ENCODE results near the gene CXCR3.
A peak's percentile ranks its signal among the peaks of the same experiment; 100 is the strongest.
"Not testable (repeated sequence)": the region's sequence is repeated elsewhere in the genome, so short reads cannot be mapped to it uniquely, and the experiment has no call there.

Gene CXCR3

DNA sequence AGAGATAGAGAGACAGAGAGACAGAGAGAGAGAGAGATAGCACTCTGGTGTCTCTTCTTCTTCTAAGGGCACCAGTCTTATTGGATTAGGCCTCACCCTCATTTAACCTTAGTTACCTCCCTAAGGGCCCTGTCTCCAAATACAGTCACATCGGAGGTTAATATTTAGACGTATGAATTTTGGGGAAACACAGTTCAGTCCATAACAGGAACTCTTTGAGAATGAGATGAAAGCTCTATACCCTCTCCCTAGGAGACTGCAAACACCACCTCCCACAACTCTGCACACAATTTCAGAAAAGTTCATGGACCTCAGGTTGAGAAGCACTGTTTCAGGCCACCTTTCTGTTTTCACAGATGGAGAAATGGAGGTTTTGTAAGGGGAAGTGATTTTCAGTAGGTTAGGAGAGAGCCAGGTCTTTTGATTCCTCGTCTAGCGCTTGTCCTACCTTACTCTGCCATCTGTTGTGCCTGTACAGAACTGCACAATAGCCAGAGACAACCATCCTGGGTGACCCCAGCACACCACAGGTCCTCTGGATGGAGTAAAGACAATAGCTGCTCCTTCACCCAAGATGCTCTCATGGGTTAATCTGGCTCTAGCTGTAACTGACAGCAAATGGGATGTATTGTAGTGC, 32.1 kb upstream of the CXCR3 start:
- no peak overlapping the region for H3K4me3 Mint-ChIP-seq
- H3K27me3 Mint-ChIP-seq, result no peaks in the 10 kb centered on the region
- H3K36me3 Mint-ChIP-seq, result no peaks in the 10 kb centered on the region
- no peaks in the 10 kb centered on the region for H3K9me3 Mint-ChIP-seq
- H3K4me1 Mint-ChIP-seq, result peaks cover 13% of the 10 kb centered on the region
- peak overlapping the region; percentile 70 for H3K27ac Mint-ChIP-seq

DNA sequence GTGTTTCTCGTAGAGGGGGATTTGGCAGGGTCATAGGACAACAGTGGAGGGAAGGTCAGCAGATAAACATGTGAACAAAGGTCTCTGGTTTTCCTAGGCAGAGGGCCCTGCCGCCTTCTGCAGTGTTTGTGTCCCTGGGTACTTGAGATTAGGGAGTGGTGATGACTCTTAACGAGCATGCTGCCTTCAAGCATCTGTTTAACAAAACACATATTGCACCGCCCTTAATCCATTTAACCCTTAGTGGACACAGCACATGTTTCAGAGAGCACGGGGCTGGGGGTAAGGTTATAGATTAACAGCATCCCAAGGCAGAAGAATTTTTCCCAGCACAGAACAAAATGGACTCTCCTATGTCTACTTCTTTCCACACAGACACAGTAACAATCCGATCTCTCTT, 26.1 kb upstream of the CXCR3 start:
- H3K36me3 Mint-ChIP-seq, H3K27ac Mint-ChIP-seq, H3K27me3 Mint-ChIP-seq, H3K9me3 Mint-ChIP-seq, H3K4me3 Mint-ChIP-seq, H3K4me1 Mint-ChIP-seq: not testable (repeated sequence)

DNA sequence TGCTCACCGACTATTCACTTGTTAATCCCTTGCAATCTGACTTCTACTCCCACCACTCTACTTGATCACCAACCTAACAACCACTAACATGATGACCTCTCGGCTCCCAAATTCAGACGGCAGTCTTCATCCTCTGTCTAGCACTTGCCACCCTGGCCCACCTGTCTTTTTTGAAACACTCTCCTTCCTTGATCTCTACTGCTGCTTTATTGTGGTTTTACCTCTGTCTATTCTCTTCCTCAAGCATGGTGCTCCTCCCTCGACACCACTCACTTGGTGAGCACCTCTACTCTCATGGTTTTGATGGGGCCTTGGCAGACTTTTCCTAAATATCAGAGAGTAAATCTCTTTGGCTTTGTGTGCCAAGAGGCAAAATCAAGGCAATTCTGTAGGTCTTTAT, 21.7 kb upstream of the CXCR3 start:
- Mint-ChIP-seq H3K27ac (no peak overlapping the region), H3K9me3 (no peaks in the 10 kb centered on the region), H3K4me1 (peaks cover 18% of the 10 kb centered on the region), H3K36me3 (no peaks in the 10 kb centered on the region), H3K4me3 (no peak overlapping the region), H3K27me3 (no peaks in the 10 kb centered on the region)

DNA sequence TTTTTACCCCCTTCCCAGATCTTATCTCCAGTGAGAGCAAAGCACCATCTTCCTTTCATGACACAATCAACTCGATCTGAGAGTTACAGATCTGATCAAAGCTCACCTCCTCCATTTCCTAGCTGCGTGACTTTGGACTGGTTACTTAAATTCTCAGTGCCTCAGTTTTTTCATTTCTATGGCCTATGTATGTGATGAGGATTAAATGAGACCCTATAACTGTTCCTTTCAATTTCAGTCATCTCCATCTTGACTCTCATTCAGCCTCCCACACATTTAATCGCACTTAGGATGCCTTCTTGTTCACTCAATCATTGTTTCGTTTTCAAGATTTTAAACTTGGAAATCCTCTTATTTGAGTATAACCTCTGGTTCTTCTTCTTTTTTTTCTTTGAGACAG, 20.1 kb upstream of the CXCR3 start:
- Mint-ChIP-seq H3K27ac (no peak overlapping the region), H3K9me3 (no peaks in the 10 kb centered on the region), H3K4me3 (no peak overlapping the region), H3K4me1 (peaks cover 18% of the 10 kb centered on the region), H3K36me3 (no peaks in the 10 kb centered on the region), H3K27me3 (no peaks in the 10 kb centered on the region)

DNA sequence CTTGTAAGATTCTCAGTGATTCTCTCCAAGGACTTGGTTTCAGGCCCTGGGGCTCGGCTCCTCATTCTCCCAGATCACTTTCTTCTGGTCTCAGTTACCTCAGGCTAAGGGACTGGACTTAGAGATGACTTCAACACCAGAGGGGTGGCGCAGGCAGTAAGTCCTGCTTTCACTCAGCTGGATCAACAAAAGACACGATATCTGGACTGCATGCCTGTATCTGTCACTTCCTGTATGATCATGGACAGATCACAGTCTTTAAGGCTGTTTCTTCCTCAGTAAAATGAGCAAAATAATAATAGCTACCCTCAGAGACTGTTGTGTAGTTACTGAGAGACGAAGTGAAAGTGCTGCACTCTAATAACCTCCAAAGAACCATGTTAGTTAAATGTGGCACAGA, 19.5 kb upstream of the CXCR3 start:
- Mint-ChIP-seq H3K27ac (no peak overlapping the region), H3K36me3 (no peaks in the 10 kb centered on the region), H3K9me3 (no peaks in the 10 kb centered on the region), H3K27me3 (no peaks in the 10 kb centered on the region), H3K4me3 (no peak overlapping the region), H3K4me1 (peaks cover 18% of the 10 kb centered on the region)

DNA sequence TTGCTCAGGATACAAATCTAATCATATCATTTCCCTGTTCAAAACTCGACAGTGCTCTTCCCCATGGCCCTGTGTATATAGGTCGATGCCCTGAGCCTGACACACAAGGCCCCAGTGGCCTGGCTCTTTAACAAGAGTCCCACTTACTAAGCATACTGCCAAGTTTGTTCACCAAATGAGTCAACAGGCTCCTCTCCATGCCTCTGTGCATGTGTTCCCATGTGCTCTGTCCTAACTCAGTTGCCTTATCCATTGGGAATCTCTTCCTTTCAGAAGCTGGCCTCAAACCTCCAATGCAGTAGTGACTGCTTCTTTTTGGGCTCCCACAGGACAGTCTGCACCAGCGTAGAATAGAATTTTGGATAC, 18.9 kb upstream of the CXCR3 start:
- H3K27me3 Mint-ChIP-seq, result no peaks in the 10 kb centered on the region
- no peaks in the 10 kb centered on the region for H3K36me3 Mint-ChIP-seq
- H3K27ac Mint-ChIP-seq, result peak overlapping the region; percentile 70
- H3K4me3 Mint-ChIP-seq, result no peak overlapping the region
- peaks cover 18% of the 10 kb centered on the region for H3K4me1 Mint-ChIP-seq
- no peaks in the 10 kb centered on the region for H3K9me3 Mint-ChIP-seq

DNA sequence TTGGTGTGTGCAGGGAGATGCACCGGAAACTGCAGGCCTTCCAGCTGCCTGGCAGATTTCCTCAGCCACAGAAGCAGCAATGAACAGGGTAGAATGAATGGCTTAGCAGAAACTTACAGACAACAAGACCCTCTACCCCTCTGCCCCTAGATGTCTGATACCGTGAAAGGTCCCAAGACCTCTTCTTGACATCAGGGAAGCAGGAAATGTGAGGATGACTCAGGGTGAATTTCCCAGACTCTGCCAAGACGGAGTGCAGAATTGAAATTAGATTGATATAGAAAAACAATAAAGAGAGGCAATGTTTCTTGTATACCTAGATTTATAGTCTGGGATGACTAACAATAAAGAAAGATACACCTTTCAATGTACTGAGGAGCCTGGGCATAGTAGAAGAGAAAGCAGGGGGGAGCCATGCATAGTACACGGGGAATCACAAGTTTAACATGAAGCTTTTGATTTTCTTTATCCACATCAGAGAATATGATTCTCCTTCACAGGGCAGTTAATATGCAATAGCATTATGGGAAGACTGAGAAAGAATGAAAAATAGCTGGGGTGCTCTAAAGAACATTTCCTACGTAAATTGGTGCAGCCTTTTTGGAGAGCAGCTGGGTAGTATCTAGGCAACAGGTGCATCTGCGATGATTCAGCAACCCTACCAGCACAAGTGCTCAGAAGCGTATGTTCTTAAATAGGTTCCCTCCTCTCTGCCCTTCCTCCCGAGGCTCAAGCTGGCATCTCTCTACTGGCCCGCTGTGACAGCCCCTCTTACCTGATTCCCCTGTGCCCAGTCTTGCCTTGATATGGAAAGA, 18.3 kb upstream of the CXCR3 start:
- Mint-ChIP-seq H3K9me3 (no peaks in the 10 kb centered on the region), H3K4me3 (no peak overlapping the region), H3K36me3 (no peaks in the 10 kb centered on the region), H3K4me1 (peaks cover 18% of the 10 kb centered on the region), H3K27ac (peak overlapping the region; percentile 70), H3K27me3 (no peaks in the 10 kb centered on the region)

DNA sequence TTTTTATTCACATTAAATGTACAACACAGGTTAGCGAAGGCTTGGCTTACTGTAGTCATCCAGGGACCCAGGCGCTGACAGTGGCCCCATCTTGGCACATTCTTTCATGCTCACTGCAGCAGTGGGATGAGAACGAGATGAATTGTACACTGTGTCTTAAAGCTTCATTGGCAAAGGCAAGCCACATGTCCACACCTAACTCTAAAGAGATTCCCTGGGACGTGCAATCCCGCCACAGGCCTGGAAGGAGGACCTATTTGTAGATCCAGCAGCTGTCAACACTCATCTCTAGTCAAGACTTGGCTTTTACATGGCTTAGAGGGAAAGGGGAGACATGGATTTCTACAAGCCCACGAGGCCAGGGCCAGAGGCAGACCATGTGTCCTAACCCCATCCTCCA, 16.1 kb upstream of the CXCR3 start:
- no peak overlapping the region for H3K27ac Mint-ChIP-seq
- peaks cover 16% of the 10 kb centered on the region for H3K4me1 Mint-ChIP-seq
- H3K4me3 Mint-ChIP-seq, result no peak overlapping the region
- H3K36me3 Mint-ChIP-seq, result no peaks in the 10 kb centered on the region
- H3K27me3 Mint-ChIP-seq, result no peaks in the 10 kb centered on the region
- H3K9me3 Mint-ChIP-seq, result no peaks in the 10 kb centered on the region

DNA sequence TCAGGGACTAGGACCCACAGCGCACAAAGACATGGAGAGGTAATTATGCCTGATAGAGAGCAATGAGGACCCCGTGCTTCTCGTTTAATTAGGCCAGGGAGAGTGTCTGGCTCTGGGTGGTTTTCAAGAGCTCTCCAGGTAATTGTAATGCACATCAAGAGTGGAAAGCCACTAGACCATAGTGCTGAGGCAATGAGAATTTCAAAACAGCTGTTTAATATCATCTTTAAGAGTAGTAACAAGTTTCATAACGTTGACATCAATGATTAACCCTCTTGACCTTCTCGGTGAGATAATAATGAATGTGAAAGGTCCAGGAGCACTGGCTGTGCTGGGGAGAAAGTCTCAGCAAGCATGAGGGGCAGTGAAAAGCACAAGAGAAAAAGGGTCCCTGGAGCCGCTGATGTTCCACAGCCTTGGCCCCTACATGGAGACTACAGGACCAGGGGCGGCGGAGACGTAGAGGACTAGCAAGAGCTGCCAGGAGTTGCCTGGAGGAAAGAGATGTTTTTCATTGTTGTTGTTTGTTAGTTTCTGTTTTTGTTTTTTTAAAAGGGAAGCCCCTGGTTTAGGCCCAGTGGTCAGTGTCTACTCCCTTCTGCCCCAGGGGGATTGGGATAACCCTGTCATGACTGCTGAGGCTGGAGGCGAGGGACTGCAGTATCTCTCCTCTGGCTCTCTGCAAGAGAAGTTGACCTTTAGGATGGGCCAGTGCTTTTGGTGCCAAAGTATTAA, 14.8 kb upstream of the CXCR3 start:
- Mint-ChIP-seq H3K9me3 (no peaks in the 10 kb centered on the region), H3K27ac (no peak overlapping the region), H3K27me3 (no peaks in the 10 kb centered on the region), H3K36me3 (no peaks in the 10 kb centered on the region), H3K4me1 (peaks cover 18% of the 10 kb centered on the region), H3K4me3 (no peak overlapping the region)

DNA sequence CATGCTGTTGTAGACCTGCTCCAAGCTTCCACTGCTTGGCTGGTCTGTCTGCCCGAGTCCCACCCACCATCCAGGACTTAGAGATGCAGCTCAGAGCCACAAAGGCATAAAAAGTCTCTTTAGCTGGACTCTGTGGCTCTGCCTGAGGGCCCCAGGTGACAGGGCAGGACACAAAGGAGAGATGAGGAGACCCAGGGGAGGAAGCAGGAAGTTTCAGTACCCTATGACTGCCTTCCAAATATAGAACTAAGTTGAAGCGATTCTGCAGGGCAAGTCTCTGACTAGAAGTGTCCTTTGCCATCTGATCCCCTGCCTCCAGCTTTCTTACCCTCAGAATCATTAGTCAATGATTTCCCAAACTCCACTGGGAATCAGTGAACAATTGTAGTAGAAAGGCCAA, 11.2 kb upstream of the CXCR3 start:
- Mint-ChIP-seq H3K27ac (no peak overlapping the region), H3K9me3 (no peaks in the 10 kb centered on the region), H3K4me3 (no peak overlapping the region), H3K36me3 (no peaks in the 10 kb centered on the region), H3K27me3 (no peaks in the 10 kb centered on the region), H3K4me1 (peaks cover 6% of the 10 kb centered on the region)

DNA sequence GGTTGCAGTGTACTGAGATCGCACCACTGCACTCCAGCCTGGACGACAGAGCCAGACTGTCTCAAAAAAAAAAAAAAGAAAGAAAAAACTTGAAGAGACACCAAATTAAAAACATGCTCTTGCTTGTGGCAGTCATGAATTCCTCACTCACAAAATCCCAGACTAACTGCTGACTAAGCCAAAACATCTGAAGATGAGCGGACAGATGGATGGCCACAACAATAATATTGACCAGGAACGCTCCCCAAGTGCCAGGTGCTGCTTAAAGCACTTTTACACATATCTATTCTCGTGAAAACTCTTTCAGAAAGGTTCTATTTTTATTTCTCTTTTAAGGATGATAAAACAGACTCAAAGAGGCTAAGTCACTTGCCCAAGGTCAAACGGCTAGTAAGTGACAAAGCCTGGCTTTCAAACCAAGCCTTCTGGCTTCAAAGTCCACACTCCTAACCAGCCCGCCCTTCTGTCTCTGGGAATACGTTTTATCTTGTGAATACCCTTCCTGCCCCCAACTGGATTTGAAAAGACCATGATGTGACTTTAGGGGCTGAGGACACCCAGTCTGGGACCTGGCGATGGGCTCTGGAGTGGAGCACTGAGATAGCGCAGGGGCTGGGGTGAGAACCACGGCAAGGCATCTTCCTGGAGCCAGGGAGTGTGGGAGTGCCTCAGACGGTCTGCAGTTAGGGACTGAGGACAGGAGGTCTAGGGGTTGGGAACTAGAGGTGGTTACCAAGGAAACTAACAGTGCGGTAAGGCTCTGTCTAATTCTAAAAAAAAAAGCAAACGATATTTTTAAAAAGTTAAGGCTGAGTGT, 9.5 kb upstream of the CXCR3 start:
- Mint-ChIP-seq H3K4me3 (no peak overlapping the region), H3K27me3 (no peaks in the 10 kb centered on the region), H3K27ac (no peak overlapping the region), H3K36me3 (no peaks in the 10 kb centered on the region), H3K9me3 (no peaks in the 10 kb centered on the region), H3K4me1 (peaks cover 19% of the 10 kb centered on the region)

DNA sequence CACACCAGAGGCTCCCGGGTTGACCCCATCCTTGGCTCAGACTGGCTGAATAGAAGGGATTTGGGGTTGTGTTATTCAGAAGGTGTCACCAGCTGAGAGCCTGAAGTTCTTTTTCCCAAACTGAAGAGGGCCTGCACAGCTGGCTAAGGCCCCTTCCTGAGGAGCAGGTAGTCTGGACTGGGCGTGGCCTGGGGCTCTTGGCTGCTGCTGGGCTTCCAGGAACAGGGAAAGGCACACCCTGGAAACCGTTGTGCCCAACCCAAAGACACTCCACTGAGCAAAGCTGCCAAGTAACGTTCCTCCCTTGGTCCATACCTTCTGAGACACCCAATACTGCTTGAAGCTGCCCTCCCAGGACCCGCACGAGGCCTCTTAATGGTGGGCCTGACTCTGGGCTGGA, 8.3 kb upstream of the CXCR3 start:
- Mint-ChIP-seq H3K4me3 (no peak overlapping the region), H3K27me3 (no peaks in the 10 kb centered on the region), H3K27ac (no peak overlapping the region), H3K4me1 (peaks cover 31% of the 10 kb centered on the region), H3K9me3 (no peaks in the 10 kb centered on the region), H3K36me3 (no peaks in the 10 kb centered on the region)

DNA sequence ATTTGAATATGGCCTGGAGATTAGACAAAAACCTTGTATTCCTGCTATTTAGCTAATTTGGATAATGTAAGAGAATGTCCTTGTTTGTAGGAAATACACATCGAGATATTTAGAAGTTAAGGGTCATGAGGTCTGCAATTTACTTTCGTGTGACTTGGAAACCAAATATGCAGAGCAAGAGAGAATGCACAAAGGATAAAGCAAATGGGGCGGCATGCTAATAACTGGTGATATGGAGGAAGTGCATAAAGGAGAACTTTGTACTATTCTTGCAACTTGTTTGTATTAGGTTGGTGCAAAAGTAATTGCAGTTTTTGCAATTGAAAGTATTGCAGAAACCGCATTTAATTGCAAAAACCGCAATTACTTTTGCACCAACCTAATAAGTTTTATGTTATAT, 7.2 kb upstream of the CXCR3 start:
- Mint-ChIP-seq H3K27ac (no peak overlapping the region), H3K4me1 (peaks cover 33% of the 10 kb centered on the region), H3K27me3 (no peaks in the 10 kb centered on the region)

DNA sequence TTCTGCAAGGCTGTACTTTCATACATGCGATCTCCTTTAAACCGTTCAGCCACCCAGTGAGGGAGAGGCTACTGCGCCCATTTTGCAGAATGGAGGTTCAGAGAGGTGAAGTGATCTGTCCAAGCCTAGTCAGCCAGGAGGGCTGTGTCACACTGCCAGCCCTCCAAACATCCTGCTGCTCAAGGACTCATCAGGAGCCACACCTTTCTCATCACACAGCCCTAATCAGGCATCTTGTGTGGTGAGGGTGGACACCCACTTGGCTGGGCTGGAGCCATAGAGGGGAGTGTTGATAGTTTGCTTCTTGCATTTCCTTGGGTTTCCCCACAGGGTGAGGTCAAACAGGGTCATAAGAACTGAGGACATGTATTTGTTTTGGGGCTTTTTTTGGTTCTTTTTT, 5.4 kb upstream of the CXCR3 start:
- H3K9me3 Mint-ChIP-seq, result no peaks in the 10 kb centered on the region
- H3K27me3 Mint-ChIP-seq, result no peaks in the 10 kb centered on the region
- H3K4me1 Mint-ChIP-seq, result peaks cover 42% of the 10 kb centered on the region
- H3K27ac Mint-ChIP-seq, result peak overlapping the region; percentile 70
- peak overlapping the region; percentile 51 for H3K4me3 Mint-ChIP-seq
- no peaks in the 10 kb centered on the region for H3K36me3 Mint-ChIP-seq

More for the DNA sequence above, 7.2 kb upstream of the CXCR3 start:
- H3K4me3 Mint-ChIP-seq, result no peak overlapping the region
- no peaks in the 10 kb centered on the region for H3K36me3 Mint-ChIP-seq
- no peaks in the 10 kb centered on the region for H3K9me3 Mint-ChIP-seq

DNA sequence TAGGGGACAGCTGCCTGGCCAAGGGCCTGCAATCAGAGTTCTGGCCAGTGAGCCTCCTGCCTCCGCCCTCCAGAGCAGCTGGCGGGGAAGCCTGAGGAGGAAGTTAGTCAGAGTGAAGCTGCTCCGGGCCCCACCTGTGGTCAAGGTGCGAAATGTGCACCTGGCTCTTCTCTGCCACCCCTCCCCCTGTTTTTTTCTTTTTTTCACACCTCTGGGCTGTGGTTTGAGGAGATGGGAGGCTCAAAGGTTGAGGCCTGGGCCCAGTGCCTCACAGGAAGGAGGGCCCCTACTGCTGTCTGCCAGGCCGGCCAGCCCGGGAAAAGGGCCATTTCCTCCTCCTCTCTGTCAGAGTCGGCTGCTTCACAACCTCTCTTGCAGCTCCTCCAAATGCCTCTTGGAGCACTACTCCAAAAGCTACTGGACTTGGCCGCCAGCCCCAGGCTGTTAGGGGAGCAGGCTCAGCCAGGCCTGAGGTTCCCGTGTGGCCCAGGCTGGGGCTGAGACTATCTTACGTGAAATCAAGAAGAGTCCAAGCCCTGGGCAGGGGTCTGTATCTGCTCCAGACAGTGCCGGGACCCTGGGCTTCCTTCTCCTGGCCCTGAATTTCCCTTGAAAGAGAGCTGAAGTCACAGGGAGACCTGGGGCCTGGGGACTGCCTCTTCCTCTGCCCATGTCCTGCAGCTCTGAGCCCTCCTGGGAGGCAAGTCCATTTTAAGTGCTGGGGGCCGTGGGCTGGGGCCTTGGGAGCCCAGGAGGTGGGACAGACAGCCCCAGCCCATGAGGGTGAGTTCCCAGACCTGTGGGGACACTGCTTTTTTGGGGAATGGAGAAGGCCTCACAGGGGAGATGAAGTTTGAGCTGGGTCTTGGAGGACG, 4.5 kb upstream of the CXCR3 start:
- Mint-ChIP-seq H3K36me3 (no peaks in the 10 kb centered on the region), H3K4me1 (peaks cover 51% of the 10 kb centered on the region), H3K9me3 (no peaks in the 10 kb centered on the region), H3K27ac (peak overlapping the region; percentile 93), H3K4me3 (peak overlapping the region; percentile 57), H3K27me3 (no peaks in the 10 kb centered on the region)
